Central memory CD8-positive, alpha-beta T cell (primary cell): ENCODE results near the gene CNTN6.

Experiments
- ATAC-seq: fragments of 150-1000 bp; cut with Tn5 transposase; replicated peaks from 2 replicates; pipeline ENCODE4 v1.10.0; 2022; ENCODE audit warnings: mild to moderate bottlenecking, moderate FRiP score, moderate number of reproducible peaks; ENCODE audit not compliant: poor library complexity, severe bottlenecking; ENCODE audit errors: extremely low read depth
- DNase-seq, 2 donors: peaks; one replicate each; pipeline ENCODE4 v3.0.0; 2021; ENCODE audit warnings: low spot score in 2 of 2
- H3K27ac Mint-ChIP-seq: one replicate; pipeline ENCODE4 v1.8.0; 2022; ENCODE audit warnings: low read depth, mild to moderate bottlenecking, moderate library complexity, mixed read lengths
- H3K27me3 Mint-ChIP-seq: one replicate; pipeline ENCODE4 v1.8.0; 2022; ENCODE audit warnings: mixed read lengths
- H3K36me3 Mint-ChIP-seq: one replicate; pipeline ENCODE4 v1.8.0; 2022; ENCODE audit warnings: mild to moderate bottlenecking, moderate library complexity, mixed read lengths; ENCODE audit not compliant: insufficient read depth
- H3K4me1 Mint-ChIP-seq: one replicate; pipeline ENCODE4 v1.8.0; 2022; ENCODE audit warnings: mixed read lengths
- H3K4me3 Mint-ChIP-seq: one replicate; pipeline ENCODE4 v1.8.0; 2022; ENCODE audit warnings: mild to moderate bottlenecking, moderate library complexity, mixed read lengths
- H3K9me3 Mint-ChIP-seq: one replicate; pipeline ENCODE4 v1.8.0; 2022; ENCODE audit warnings: mixed read lengths

CNTN6 gene

DNA sequence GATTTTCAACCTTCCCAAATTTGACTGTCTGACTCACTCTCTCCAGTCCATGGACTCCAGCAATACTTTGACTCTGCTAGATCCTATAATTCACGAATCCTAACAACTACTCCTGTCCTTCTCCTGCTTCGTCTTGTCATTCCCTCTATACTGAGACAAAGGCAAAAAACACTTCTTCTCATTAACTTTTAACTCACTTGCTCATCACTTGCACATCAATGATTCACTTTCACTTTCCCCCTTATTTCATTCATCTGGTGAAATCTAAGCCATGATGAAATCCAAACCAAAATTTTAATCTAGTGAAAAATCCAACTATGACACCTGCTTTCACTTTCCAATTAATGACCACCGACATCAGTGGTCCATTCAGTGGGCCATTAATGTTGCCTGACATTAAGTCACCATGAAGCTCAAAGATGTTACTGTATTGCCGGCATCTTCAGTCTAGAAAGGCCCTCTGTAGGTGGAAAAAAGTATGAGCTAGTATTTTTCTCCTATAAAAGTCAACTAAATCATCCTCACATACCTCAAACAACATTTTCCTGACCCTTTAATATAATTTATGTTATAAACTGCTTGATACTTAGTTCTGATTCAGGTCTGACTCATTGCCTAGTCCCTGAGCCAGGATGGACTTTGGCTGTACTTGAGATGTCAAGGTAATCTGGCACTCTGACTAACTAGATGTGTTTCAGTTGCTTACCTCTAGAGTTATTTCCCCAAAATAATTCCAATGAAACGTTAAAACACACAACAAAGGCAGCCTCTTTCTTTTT, 158.6 kb downstream of the CNTN6 start:
- DNase-seq: no peak
- no peaks in the 10 kb centered on the region for H3K4me1 Mint-ChIP-seq
- H3K27me3 Mint-ChIP-seq: no peaks in the 10 kb centered on the region
- ATAC-seq: no peak
- H3K4me3 Mint-ChIP-seq: no peak overlapping the region
- H3K36me3 Mint-ChIP-seq: no peaks in the 10 kb centered on the region
- no peak overlapping the region for H3K27ac Mint-ChIP-seq
- peaks cover 14% of the 10 kb centered on the region for H3K9me3 Mint-ChIP-seq

DNA sequence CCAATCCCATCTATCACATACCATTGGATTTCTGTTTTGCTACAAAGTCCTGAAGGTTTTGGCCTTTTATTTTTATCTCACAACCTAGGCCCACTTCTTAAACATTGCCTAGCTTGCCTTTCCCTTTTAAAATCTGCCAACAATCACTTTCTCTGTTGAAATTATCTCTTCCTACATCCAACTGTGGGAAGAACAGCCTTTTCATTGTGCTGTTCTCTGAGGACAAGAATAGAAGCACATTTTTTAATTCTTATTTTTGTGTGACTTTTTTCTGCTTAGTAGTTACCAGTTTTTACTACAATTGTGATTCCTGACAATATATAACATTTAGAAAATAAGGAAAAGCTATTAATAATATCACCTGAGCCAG, 159.2 kb downstream of the CNTN6 start:
- Mint-ChIP-seq H3K4me3 (no peak overlapping the region), H3K4me1 (no peaks in the 10 kb centered on the region), H3K9me3 (peaks cover 14% of the 10 kb centered on the region), H3K27ac (no peak overlapping the region), H3K36me3 (no peaks in the 10 kb centered on the region), H3K27me3 (no peaks in the 10 kb centered on the region)
- ATAC-seq: no peak
- DNase-seq: no peak

DNA sequence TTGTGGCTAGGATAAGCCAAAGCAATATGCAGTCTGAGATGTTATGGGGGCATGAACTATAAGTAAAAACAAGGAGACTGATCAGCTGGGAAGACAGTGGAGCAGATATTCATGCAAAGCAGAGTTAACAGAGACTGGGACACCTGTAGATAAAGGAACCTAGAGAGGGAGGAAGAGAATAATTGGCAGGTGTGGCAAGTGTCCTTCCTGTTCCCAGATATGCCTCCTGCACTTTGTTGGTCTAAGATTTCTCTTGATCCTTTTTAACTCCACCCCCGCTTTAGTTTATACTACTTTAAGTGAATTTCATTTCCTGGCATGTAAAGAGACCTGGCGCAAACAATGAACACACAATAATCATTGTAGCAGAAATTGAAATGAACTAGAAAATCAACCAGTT, 169.4 kb downstream of the CNTN6 start:
- H3K4me1 Mint-ChIP-seq: no peaks in the 10 kb centered on the region
- H3K27ac Mint-ChIP-seq: no peak overlapping the region
- ATAC-seq (no peak), DNase-seq (no peak)
- no peaks in the 10 kb centered on the region for H3K27me3 Mint-ChIP-seq
- H3K36me3 Mint-ChIP-seq: no peaks in the 10 kb centered on the region
- H3K9me3 Mint-ChIP-seq: peaks cover 17% of the 10 kb centered on the region
- no peak overlapping the region for H3K4me3 Mint-ChIP-seq

DNA sequence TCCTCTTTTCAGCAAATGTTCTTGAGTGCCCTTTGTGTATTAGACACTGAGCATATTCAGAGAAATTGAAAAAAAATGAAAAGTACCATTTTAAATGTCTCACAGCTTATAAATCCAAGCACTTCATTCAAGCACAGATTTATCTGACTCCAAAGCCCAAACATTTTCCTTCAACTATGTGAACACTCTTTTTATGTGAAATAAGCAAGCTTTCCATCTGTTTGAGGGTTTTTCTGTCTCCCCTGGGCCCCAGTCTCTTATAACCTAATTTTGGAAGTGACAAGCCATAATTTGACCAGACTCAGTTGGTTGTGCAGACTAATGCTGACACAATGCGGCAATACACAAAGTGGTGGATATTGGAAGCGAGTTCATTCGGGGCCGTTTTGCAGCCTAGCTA, 170.3 kb downstream of the CNTN6 start:
- peaks cover 17% of the 10 kb centered on the region for H3K9me3 Mint-ChIP-seq
- H3K36me3 Mint-ChIP-seq: no peaks in the 10 kb centered on the region
- no peaks in the 10 kb centered on the region for H3K4me1 Mint-ChIP-seq
- H3K4me3 Mint-ChIP-seq: no peak overlapping the region
- H3K27me3 Mint-ChIP-seq: no peaks in the 10 kb centered on the region
- ATAC-seq: no peak
- no peak overlapping the region for H3K27ac Mint-ChIP-seq
- no peak for DNase-seq

DNA sequence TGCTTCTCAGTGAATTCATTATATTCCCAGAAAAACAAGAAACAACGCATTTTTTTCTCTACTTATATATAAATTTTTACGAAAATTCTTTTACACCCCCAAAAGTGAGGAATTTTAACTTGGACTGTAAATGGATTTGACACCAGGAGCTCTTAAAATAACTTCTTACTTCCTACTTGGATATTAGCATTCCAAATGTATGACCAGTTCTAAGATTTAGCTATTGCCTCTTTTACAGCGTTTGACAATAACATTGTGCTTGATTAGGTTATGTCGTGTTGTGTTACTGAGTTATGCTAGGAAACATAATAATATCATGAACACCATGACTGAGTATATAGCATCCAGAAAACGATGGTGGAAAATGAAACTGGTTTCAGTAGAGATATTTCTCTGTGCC, 177.0 kb downstream of the CNTN6 start:
- H3K36me3 Mint-ChIP-seq: no peaks in the 10 kb centered on the region
- no peak overlapping the region for H3K4me3 Mint-ChIP-seq
- no peaks in the 10 kb centered on the region for H3K4me1 Mint-ChIP-seq
- peaks cover 10% of the 10 kb centered on the region for H3K9me3 Mint-ChIP-seq
- no peaks in the 10 kb centered on the region for H3K27me3 Mint-ChIP-seq
- ATAC-seq: no peak
- no peak overlapping the region for H3K27ac Mint-ChIP-seq
- DNase-seq: no peak

DNA sequence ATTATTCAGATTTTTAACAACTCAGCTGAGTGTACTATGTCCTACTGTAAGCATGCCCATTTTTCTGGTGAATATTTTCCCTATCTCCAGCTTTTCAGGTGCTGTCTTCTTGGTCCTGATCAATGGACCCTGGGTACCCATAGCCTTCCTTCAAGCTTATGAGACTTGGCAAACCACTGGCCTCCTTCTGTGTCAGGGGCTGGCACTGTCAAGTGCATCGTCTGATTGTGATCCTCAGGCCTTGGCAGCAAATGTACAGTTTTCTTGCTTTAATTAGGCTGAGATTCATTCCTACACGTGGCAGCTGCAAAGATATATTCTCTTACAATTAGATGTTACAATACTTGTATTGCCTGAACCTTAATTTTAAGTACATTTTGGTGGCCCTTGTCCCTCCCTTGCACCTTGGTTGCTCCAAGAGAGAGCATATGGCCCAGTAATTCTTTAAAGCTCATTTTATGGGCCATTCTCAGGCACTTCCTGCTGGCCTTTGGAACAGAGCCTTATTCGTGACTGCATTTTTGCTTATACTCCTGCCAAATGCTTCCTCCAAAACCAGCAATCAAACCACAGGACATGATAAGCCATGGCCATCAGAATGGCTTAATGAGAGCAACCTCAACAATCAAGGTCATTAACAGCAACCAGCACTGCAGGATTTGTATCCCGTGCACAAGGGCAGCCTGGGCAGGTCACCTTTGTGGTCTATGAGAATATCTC, 179.9 kb downstream of the CNTN6 start:
- ATAC-seq: no peak
- Mint-ChIP-seq H3K27ac (no peak overlapping the region), H3K36me3 (no peaks in the 10 kb centered on the region), H3K4me3 (no peak overlapping the region), H3K27me3 (no peaks in the 10 kb centered on the region), H3K4me1 (no peaks in the 10 kb centered on the region), H3K9me3 (peaks cover 15% of the 10 kb centered on the region)
- no peak for DNase-seq

DNA sequence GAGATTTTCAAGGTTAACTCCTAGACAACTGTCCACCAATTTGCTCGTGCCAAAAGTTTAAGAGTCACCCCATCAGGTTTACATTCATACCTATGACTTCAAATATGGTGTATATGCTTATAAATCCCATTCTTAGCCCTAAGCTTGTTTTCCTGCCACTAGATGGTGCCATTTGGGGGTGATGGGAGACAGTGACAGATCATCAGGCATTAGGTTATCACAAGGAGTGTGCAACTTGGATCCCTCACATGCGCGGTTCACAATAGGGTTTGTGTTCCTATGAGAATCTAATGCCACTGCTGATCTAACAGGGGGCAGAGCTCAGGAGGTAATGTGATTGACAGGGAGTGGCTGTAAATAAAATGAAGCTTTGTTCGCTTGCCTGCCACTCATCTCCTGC, 182.7 kb downstream of the CNTN6 start:
- H3K36me3 Mint-ChIP-seq: no peaks in the 10 kb centered on the region
- no peaks in the 10 kb centered on the region for H3K4me1 Mint-ChIP-seq
- DNase-seq (no peak), ATAC-seq (no peak)
- H3K4me3 Mint-ChIP-seq: no peak overlapping the region
- H3K27ac Mint-ChIP-seq: no peak overlapping the region
- peaks cover 15% of the 10 kb centered on the region for H3K9me3 Mint-ChIP-seq
- H3K27me3 Mint-ChIP-seq: no peaks in the 10 kb centered on the region

DNA sequence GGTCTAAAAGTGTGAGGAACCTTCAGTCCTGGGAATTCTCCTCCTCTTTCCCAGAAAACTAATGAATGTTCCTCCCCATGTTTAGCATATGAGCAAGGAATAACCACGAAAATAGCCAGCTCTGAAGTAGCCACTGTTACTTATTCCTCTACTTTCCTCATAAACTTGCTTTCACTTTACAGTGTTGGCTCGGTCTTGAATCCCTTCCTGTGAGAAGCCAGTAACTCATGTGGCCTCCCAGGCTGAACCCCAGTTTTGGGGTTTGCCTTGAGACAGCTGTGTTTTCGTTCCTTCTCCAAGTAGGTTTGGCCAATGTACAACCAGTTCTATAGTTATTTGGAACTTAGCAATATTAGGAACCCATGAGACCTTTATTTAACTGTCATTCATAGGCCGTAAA, 195.0 kb downstream of the CNTN6 start:
- peaks cover 18% of the 10 kb centered on the region for H3K9me3 Mint-ChIP-seq
- H3K27ac Mint-ChIP-seq: no peak overlapping the region
- no peak overlapping the region for H3K4me3 Mint-ChIP-seq
- ATAC-seq: no peak
- no peaks in the 10 kb centered on the region for H3K27me3 Mint-ChIP-seq
- no peaks in the 10 kb centered on the region for H3K4me1 Mint-ChIP-seq
- H3K36me3 Mint-ChIP-seq: peaks cover 1% of the 10 kb centered on the region
- no peak for DNase-seq

DNA sequence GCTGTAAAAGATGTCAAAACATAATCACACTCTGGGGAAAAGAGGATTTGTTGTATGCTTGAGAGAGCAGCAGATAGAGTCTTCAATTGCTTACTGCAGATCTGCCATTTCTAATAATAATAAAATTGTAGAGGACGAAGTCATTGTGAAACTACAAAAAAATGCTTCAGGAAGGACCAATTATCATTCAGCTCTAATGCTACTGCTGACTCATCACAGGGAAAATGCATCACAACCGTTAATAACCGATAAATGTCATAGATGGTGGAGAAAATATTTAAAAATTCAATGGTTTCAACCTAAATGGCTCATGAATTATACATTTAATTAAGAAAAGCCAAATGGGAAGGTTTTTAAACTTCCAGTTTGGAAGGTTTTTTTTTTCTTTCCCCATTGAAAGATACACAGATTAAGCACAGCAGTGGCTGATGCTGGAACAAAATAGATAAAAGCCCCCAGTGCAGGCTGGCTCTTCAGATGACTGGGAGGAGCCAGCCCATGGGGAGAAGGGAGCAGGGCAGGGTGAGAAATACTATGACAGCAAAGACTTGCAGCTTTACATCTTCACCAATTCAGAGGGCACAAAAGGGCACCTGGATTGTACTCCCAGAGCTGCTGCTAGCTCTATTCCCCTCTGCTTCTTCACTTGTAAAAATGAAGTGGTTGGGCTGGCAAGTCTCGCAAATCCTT, 196.1 kb downstream of the CNTN6 start:
- Mint-ChIP-seq H3K27ac (no peak overlapping the region), H3K36me3 (peaks cover 1% of the 10 kb centered on the region), H3K27me3 (no peaks in the 10 kb centered on the region), H3K9me3 (peaks cover 23% of the 10 kb centered on the region), H3K4me1 (no peaks in the 10 kb centered on the region), H3K4me3 (no peak overlapping the region)
- ATAC-seq (no peak), DNase-seq (no peak)

DNA sequence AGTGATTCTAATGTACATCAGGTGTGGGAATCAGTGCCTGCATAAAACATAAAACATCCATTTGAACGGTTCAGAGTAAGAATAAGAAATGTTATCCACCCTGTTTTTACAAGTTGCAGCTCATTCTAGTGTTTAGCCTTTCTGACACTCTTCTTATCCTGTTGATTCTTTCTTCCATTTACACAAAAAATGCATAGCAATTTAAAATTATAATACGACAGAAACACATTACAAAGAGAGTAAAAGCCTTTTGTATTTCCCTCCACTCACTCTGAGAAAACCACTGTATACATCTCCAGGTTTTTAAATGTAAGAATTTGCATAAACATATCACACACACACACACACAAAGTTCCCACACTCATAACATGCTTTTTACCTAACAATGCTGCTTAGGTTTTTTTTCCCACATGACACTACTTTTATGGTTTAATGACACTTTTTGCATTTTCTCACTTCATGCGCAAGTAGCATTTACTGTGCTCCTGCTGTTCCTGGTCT, 199.8 kb downstream of the CNTN6 start:
- ATAC-seq: no peak
- no peak for DNase-seq
- peaks cover 2% of the 10 kb centered on the region for H3K36me3 Mint-ChIP-seq
- H3K9me3 Mint-ChIP-seq: peaks cover 18% of the 10 kb centered on the region
- H3K27ac Mint-ChIP-seq: no peak overlapping the region
- no peaks in the 10 kb centered on the region for H3K4me1 Mint-ChIP-seq
- H3K4me3 Mint-ChIP-seq: no peak overlapping the region
- H3K27me3 Mint-ChIP-seq: no peaks in the 10 kb centered on the region

DNA sequence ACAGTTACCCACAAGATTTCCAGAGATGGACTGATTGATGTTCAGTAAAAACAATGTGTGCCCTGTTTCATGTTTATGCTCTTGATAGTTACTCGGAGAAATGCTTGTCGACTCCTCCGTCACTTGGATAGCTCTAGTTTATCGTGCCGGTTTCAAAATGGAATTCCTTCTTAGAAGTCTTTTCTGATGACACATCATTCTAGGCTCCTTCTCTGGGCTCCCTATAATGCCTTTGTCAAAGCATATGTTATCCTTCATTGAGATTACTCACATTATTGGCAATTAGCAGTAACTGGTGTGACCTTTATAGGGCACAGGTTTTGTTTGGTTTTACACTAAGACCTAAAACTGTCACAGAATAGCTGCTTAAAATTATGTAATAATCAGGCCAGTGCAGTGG, 201.8 kb downstream of the CNTN6 start:
- DNase-seq (no peak), ATAC-seq (no peak)
- no peak overlapping the region for H3K4me3 Mint-ChIP-seq
- no peaks in the 10 kb centered on the region for H3K4me1 Mint-ChIP-seq
- peaks cover 2% of the 10 kb centered on the region for H3K36me3 Mint-ChIP-seq
- no peak overlapping the region for H3K27ac Mint-ChIP-seq
- H3K27me3 Mint-ChIP-seq: no peaks in the 10 kb centered on the region
- peaks cover 18% of the 10 kb centered on the region for H3K9me3 Mint-ChIP-seq

DNA sequence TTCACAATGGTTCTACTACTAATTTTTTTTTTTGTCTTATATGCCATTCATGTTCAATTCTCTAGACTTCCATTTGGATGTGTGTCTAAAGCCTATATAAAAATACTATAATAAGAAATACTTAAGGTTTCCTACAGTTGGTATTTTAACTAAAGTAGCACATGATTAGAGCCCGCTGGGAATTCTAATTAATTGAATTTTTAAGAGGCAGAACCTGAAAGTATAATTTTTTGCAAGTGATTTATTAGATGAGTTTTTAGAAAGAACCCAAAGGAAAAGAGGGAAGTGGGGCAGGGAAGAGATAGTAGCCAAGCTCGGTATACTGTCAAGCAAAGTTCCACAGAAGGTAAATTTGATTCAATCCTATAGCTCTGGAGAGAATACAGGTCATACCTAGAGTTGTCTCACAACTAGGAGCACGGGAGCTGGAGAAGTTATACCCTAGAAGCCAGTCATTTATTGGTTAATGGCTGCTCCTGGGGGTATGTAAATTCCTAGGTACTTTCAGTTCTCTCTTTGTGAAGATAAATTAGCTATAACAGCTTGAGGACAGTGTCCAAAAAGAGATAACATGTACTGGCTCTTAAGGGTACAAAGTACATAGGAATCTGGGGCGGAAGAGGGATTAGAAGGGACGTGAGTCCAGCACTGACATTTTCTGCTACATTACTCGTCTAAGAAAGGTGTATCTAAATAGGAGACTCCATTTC, 225.6 kb downstream of the CNTN6 start:
- H3K36me3 Mint-ChIP-seq: no peaks in the 10 kb centered on the region
- H3K27me3 Mint-ChIP-seq: no peaks in the 10 kb centered on the region
- no peak overlapping the region for H3K4me3 Mint-ChIP-seq
- H3K9me3 Mint-ChIP-seq: no peaks in the 10 kb centered on the region
- no peaks in the 10 kb centered on the region for H3K4me1 Mint-ChIP-seq
- no peak overlapping the region for H3K27ac Mint-ChIP-seq
- ATAC-seq (no peak), DNase-seq (no peak)
